ENCODE results near the gene KRT31. TPM values are rescaled to one million over a fixed set of nuclear protein-coding genes. Genes with fewer than 3 reads are reported as not detected.

KRT31 gene
- total and polyA plus RNA-seq, 4 donors, result not detected

DNA sequence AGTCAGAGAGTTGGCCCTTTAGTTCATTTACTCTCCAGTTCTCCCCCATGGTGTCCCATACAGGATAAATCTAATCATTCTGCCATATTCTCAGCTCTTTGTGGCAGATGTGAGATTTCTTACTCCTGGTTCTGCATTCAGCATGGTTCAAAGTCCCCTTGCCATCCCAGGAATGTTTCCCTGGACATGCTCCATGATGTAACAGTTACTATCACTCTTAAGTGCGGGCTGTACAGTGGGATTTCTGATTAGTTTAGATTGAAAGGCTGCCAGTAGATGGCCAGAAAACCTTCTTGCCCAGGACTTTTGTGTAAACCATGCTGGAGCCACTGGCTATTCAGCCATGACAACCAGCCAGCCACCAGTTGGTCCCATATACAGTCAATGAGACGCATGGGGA lies 16.6 kb upstream of the KRT31 start:
- no peak overlapping the region for H3K4me3 ChIP-seq (ENCODE audit: low read length in 2 of 2)
- no peak overlapping the region for H3K27ac ChIP-seq (ENCODE audit: low read depth in 1 of 2, low read length in 2 of 2)
- no peaks in the 10 kb centered on the region for H3K4me1 ChIP-seq (ENCODE audit: control insufficient read depth in 1 of 2, insufficient read depth in 2 of 2, low read length in 2 of 2)
- no peaks in the 10 kb centered on the region for H3K9me3 ChIP-seq (ENCODE audit: control insufficient read depth, low read length)
- DNase-seq (no peak), ATAC-seq (ENCODE audit: low FRiP score) (no peak)
- H3K27me3 ChIP-seq (ENCODE audit: control insufficient read depth in 1 of 2, insufficient read depth in 2 of 2, low read length in 1 of 2), result no peaks in the 10 kb centered on the region
- intact Hi-C loops (cut with DNase I), result no loop called here
- 69 to 78% methylated on average over 2 of the region's 2 CpGs for WGBS, 2 donors
- H3K36me3 ChIP-seq (ENCODE audit: control insufficient read depth in 1 of 2, insufficient read depth in 2 of 2, low read length in 1 of 2), result no peaks in the 10 kb centered on the region

DNA sequence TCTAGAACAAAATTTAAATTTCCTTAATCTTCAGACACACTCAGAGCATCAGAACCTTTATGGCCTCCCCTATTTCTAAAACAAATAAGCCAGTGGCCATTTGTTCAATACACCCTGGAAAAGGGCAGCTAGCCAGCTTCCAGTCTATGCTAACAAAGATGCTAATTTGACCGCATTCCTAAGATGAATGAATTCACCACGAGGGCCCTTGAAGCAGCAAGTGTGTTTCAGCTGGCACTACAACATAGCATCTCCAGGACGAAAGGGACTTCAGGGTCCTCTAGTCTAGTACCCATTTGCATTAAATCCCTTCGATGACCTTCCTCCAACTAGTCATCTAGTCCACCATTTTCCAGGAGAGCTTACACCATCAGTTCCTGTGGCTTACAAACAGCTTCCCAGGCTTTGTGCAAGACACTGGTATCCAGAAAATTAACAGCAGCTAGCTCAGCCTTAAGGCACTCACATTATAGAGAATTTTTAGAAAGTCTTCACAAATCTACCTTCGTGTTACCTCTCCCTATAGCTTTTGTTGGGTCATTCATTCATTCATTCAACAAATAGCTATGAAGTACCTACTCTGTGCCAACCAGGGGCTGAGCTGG lies 16.0 kb upstream of the KRT31 start:
- Histone ChIP-seq H3K27me3 (ENCODE audit: control insufficient read depth in 1 of 2, insufficient read depth in 2 of 2, low read length in 1 of 2) (no peaks in the 10 kb centered on the region), H3K9me3 (ENCODE audit: control insufficient read depth, low read length) (no peaks in the 10 kb centered on the region), H3K4me3 (ENCODE audit: low read length in 2 of 2) (no peak overlapping the region), H3K36me3 (ENCODE audit: control insufficient read depth in 1 of 2, insufficient read depth in 2 of 2, low read length in 1 of 2) (no peaks in the 10 kb centered on the region), H3K4me1 (ENCODE audit: control insufficient read depth in 1 of 2, insufficient read depth in 2 of 2, low read length in 2 of 2) (no peaks in the 10 kb centered on the region), H3K27ac (ENCODE audit: low read depth in 1 of 2, low read length in 2 of 2) (no peak overlapping the region)
- no peak for DNase-seq
- intact Hi-C loops (cut with DNase I), result no loop called here
- no peak for ATAC-seq (ENCODE audit: low FRiP score)
- WGBS, 2 donors, result 56 to 58% methylated on average over 5 of the region's 5 CpGs

DNA sequence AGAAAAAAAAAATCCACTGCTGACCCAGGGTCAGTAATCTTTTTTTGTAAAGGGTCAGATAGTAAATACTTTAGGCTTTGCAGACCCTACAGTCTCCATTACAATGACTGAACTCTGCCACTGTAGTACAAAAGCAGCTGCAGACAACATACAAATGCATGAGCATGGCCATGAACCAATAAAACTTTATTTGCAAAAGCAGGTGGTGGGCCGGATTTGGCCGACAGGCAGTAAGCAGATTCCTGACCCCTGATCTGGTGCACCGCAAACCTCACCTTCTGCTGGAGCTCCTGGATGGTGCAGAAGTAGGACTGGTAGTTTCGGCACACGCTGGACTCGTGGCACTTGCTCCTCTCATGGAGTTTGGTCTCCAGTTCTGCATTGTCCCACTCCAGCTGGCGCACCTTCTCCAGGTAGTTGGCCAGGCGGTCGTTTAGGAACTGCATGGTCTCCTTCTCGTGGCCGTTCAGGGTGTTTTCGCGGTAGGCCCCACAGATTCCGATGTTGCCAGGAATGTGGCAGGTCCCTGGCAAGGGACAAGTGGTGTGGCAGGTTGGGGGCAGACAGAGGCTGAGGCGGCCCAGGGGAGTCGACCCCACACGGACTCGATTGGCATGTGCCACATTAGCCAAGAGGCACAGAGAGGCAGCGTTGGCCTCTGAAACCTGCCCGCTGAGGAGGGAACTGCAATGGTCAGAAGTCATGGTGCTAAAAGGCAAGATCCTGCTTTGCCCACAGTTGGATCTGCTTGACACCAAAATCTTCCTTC lies 13.8 kb upstream of the KRT31 start:
- Histone ChIP-seq H3K27me3 (ENCODE audit: control insufficient read depth in 1 of 2, insufficient read depth in 2 of 2, low read length in 1 of 2) (no peaks in the 10 kb centered on the region), H3K4me1 (ENCODE audit: control insufficient read depth in 1 of 2, insufficient read depth in 2 of 2, low read length in 2 of 2) (no peaks in the 10 kb centered on the region), H3K9me3 (ENCODE audit: control insufficient read depth, low read length) (no peaks in the 10 kb centered on the region), H3K4me3 (ENCODE audit: low read length in 2 of 2) (no peak overlapping the region), H3K27ac (ENCODE audit: low read depth in 1 of 2, low read length in 2 of 2) (no peak overlapping the region), H3K36me3 (ENCODE audit: control insufficient read depth in 1 of 2, insufficient read depth in 2 of 2, low read length in 1 of 2) (no peaks in the 10 kb centered on the region)
- ATAC-seq (ENCODE audit: low FRiP score) (no peak), DNase-seq (no peak)
- WGBS, 2 donors, result 93% methylated on average over 20 of the region's 20 CpGs
- intact Hi-C loops (cut with DNase I), result no loop called here

DNA sequence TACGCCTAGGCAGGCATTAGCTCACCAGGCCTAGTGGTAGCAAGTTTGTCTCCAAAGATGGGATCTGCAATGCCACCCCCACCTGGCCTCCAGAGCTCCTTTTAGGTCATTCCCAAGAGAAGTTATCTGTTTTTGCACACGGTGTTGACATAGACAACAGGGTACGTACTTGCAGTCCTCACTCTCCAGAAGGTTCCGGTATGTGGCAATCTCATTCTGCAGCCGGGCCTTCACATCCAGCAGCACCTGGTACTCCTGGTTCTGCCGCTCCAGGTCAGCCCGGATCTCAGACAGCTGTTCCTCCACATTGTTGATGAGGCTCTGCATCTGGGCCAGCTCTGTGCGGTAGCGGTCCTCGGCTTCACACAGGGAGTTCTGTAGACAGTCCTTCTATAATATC lies 9.8 kb upstream of the KRT31 start:
- no peaks in the 10 kb centered on the region for H3K4me1 ChIP-seq (ENCODE audit: control insufficient read depth in 1 of 2, insufficient read depth in 2 of 2, low read length in 2 of 2)
- H3K9me3 ChIP-seq (ENCODE audit: control insufficient read depth, low read length), result no peaks in the 10 kb centered on the region
- H3K27me3 ChIP-seq (ENCODE audit: control insufficient read depth in 1 of 2, insufficient read depth in 2 of 2, low read length in 1 of 2), result no peaks in the 10 kb centered on the region
- H3K27ac ChIP-seq (ENCODE audit: low read depth in 1 of 2, low read length in 2 of 2), result no peak overlapping the region
- no peak overlapping the region for H3K4me3 ChIP-seq (ENCODE audit: low read length in 2 of 2)
- intact Hi-C loops (cut with DNase I), result no loop called here
- H3K36me3 ChIP-seq (ENCODE audit: control insufficient read depth in 1 of 2, insufficient read depth in 2 of 2, low read length in 1 of 2), result no peaks in the 10 kb centered on the region
- DNase-seq, result no peak
- no peak for ATAC-seq (ENCODE audit: low FRiP score)
- WGBS, 2 donors, result 92% methylated on average over 10 of the region's 10 CpGs

DNA sequence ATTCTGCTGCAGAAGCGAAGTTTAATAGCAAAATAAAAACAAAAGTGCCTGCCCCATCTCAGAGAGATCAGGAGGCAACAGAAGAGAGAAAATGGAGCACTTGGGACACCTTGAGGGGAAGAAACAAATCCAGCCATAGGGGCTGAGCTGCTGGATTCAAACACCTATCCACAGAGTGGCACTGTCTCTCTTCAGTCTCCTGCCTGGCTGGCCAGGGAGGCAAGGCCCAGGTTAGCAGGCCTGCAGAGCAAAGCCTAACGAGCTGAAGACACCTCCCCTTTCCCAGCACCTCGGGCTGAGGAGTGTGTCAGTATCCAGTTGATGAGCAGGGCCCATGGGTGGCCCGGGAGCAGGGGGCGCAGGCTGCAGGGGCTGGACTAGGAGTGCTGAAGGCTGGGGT lies 8.8 kb upstream of the KRT31 start:
- H3K4me3 ChIP-seq (ENCODE audit: low read length in 2 of 2), result no peak overlapping the region
- H3K9me3 ChIP-seq (ENCODE audit: control insufficient read depth, low read length), result no peaks in the 10 kb centered on the region
- H3K4me1 ChIP-seq (ENCODE audit: control insufficient read depth in 1 of 2, insufficient read depth in 2 of 2, low read length in 2 of 2), result no peaks in the 10 kb centered on the region
- ATAC-seq (ENCODE audit: low FRiP score), result no peak
- intact Hi-C loops (cut with DNase I), result no loop called here
- H3K36me3 ChIP-seq (ENCODE audit: control insufficient read depth in 1 of 2, insufficient read depth in 2 of 2, low read length in 1 of 2), result no peaks in the 10 kb centered on the region
- no peaks in the 10 kb centered on the region for H3K27me3 ChIP-seq (ENCODE audit: control insufficient read depth in 1 of 2, insufficient read depth in 2 of 2, low read length in 1 of 2)
- no peak for DNase-seq
- WGBS, 2 donors, result 48% methylated on average over 5 of the region's 5 CpGs
- no peak overlapping the region for H3K27ac ChIP-seq (ENCODE audit: low read depth in 1 of 2, low read length in 2 of 2)

DNA sequence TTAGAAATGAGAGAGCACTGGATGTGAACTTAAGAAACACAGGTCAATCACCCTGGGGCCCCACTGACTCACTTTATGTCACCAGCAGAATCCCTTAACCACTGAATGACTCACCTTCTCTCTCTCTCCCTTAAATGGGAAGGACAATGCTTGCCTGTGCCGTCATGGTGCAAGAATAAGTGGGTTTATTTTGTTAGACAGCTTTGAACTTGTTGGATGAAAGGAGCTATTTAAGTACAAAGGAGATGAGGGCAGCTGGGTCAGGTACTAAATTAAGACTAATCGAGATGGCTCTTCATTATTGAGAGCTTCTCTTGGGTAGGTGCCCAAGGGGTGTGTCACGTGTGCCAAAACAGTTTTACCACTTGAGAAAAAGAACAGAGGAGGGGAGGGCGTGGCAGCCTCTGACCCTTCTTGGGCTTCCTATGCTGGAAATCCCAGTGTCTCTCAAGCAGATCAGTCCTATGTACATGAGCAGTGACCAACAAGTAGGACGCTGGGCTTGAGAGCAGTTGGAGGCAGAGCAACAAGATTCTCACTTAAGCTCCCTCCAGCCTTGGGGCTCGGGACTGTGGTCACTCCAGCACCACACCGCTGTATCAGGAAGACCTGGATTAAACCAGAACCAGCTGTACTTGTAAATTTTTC lies 6.7 kb upstream of the KRT31 start:
- ATAC-seq (ENCODE audit: low FRiP score) (no peak), DNase-seq (no peak)
- Histone ChIP-seq H3K4me3 (ENCODE audit: low read length in 2 of 2) (no peak overlapping the region), H3K27ac (ENCODE audit: low read depth in 1 of 2, low read length in 2 of 2) (no peak overlapping the region), H3K27me3 (ENCODE audit: control insufficient read depth in 1 of 2, insufficient read depth in 2 of 2, low read length in 1 of 2) (no peaks in the 10 kb centered on the region), H3K9me3 (ENCODE audit: control insufficient read depth, low read length) (no peaks in the 10 kb centered on the region), H3K36me3 (ENCODE audit: control insufficient read depth in 1 of 2, insufficient read depth in 2 of 2, low read length in 1 of 2) (no peaks in the 10 kb centered on the region), H3K4me1 (ENCODE audit: control insufficient read depth in 1 of 2, insufficient read depth in 2 of 2, low read length in 2 of 2) (no peaks in the 10 kb centered on the region)
- WGBS, 2 donors, result 74% methylated on average over 7 of the region's 7 CpGs
- intact Hi-C loops (cut with DNase I), result no loop called here

DNA sequence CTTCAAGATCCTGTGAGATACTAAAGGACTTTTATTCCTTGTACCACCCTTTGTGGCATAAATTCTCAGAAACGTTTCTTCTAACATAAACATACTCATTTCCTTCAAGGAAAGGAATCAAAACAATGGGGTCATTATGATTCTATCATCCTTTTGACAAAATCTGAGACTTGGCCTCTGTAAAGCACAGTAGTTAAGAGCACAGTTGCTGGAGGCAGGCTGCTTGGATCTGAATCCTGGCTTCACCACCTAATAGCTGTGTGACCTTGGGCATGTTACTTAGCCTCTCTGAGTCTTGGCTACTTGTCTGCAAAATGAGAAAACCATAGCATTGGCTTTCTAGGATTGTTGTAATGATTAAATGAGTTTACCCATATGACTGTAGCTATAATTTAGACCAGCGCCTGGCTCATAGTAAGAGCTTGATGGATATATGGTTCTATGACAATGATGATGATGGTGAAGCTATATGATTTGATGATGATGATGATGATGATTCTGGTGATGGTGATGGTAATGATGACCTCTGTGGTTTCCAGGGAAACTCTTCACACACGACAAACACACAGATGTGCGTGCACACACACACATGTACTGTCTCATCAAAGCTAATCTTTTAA lies 6.1 kb upstream of the KRT31 start:
- intact Hi-C loops (cut with DNase I), result no loop called here
- 69 to 72% methylated on average over 4 of the region's 4 CpGs for WGBS, 2 donors
- no peak overlapping the region for H3K4me3 ChIP-seq (ENCODE audit: low read length in 2 of 2)
- no peak for ATAC-seq (ENCODE audit: low FRiP score)
- H3K4me1 ChIP-seq (ENCODE audit: control insufficient read depth in 1 of 2, insufficient read depth in 2 of 2, low read length in 2 of 2), result no peaks in the 10 kb centered on the region
- H3K36me3 ChIP-seq (ENCODE audit: control insufficient read depth in 1 of 2, insufficient read depth in 2 of 2, low read length in 1 of 2), result no peaks in the 10 kb centered on the region
- H3K27me3 ChIP-seq (ENCODE audit: control insufficient read depth in 1 of 2, insufficient read depth in 2 of 2, low read length in 1 of 2), result no peaks in the 10 kb centered on the region
- H3K27ac ChIP-seq (ENCODE audit: low read depth in 1 of 2, low read length in 2 of 2), result no peak overlapping the region
- H3K9me3 ChIP-seq (ENCODE audit: control insufficient read depth, low read length), result no peaks in the 10 kb centered on the region
- no peak for DNase-seq

DNA sequence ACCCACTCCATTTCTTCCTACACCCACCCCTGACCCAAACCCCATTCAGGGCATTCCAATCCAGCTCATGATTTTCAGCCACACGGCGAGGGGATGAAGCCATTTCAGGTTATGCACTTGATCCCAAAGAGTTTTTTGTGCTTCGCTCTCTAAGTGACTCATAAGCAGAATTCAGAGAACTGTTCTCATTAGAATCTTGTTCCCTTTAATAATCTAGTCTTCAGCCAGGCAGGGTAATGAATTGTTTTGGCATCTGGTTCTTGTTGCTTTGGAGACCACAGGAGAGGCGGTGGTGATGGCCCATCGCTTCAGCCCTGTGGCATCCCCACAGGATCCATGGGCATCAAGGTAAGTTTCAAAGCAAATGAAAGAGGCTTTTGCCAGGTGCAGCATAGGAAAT lies 4.8 kb upstream of the KRT31 start:
- 83 to 92% methylated on average over 5 of the region's 5 CpGs for WGBS, 2 donors
- Histone ChIP-seq H3K9me3 (ENCODE audit: control insufficient read depth, low read length) (no peaks in the 10 kb centered on the region), H3K4me1 (ENCODE audit: control insufficient read depth in 1 of 2, insufficient read depth in 2 of 2, low read length in 2 of 2) (no peaks in the 10 kb centered on the region), H3K27me3 (ENCODE audit: control insufficient read depth in 1 of 2, insufficient read depth in 2 of 2, low read length in 1 of 2) (no peaks in the 10 kb centered on the region), H3K36me3 (ENCODE audit: control insufficient read depth in 1 of 2, insufficient read depth in 2 of 2, low read length in 1 of 2) (no peaks in the 10 kb centered on the region), H3K4me3 (ENCODE audit: low read length in 2 of 2) (no peak overlapping the region), H3K27ac (ENCODE audit: low read depth in 1 of 2, low read length in 2 of 2) (no peak overlapping the region)
- DNase-seq (no peak), ATAC-seq (ENCODE audit: low FRiP score) (no peak)
- intact Hi-C loops (cut with DNase I), result no loop called here
